H1 (cell line): ENCODE data around the gene MEF2D. TPM values are rescaled to one million over a fixed set of nuclear protein-coding genes. Genes with fewer than 3 reads are reported as not detected.
A peak's percentile ranks its signal among the peaks of the same experiment; 100 is the strongest.

ENCODE experiments used
- CTCF ChIA-PET: fragments of 300-600 bp; sonication (Branson Sonifier 250); formaldehyde crosslinking; loops from one replicate; lab custom pipeline; 2021; ENCODE audit not compliant: partially characterized antibody; lab: Charles Lee
- POLR2A ChIA-PET: fragments of 300-600 bp; sonication (Branson Sonifier 250); formaldehyde crosslinking; loops from one replicate; lab custom pipeline; 2021; ENCODE audit warnings: inconsistent platforms; ENCODE audit not compliant: partially characterized antibody; lab: Charles Lee
- DNase-seq, 2 experiments: peaks; one replicate each; pipeline versions ENCODE4 v3.0.0 to v3.0.0-alpha.2; 2010 to 2022; ENCODE audit warnings: low spot score in 2 of 2, low read depth in 1 of 2, mixed read lengths in 1 of 2
- FAIRE-seq: peaks from 2 replicates; lab custom pipeline; 2011; peaks lifted over from hg19 to GRCh38; lab: Jason Lieb, UNC
- H2AFZ ChIP-seq: 2 replicates; pipeline ENCODE4 v1.8.1; 2012; ENCODE audit warnings: low read length, inconsistent platforms
- H2AK5ac ChIP-seq: 2 replicates; pipeline ENCODE4 v1.6.1; 2013; ENCODE audit warnings: low read depth, low read length
- H2BK120ac ChIP-seq: replicated peaks from 2 replicates; pipeline ENCODE3; 2013; ENCODE audit warnings: low read depth, low read length, inconsistent platforms
- H2BK12ac ChIP-seq: 2 replicates; pipeline ENCODE4 v1.6.1; 2013; ENCODE audit warnings: low read depth, low read length
- H2BK15ac ChIP-seq: 2 replicates; pipeline ENCODE4 v1.6.1; 2013; ENCODE audit warnings: low read length
- H2BK20ac ChIP-seq: 2 replicates; pipeline ENCODE4 v1.6.1; 2013; ENCODE audit warnings: low read length
- H2BK5ac ChIP-seq: 2 replicates; pipeline ENCODE4 v1.6.1; 2013; ENCODE audit warnings: low read depth, low read length
- H3K14ac ChIP-seq: 2 replicates; pipeline ENCODE4 v1.6.1; 2013; ENCODE audit warnings: inconsistent platforms; ENCODE audit not compliant: insufficient read length
- H3K18ac ChIP-seq: 2 replicates; pipeline ENCODE4 v1.6.1; 2013; ENCODE audit warnings: low read length; ENCODE audit errors: extremely low read depth
- H3K23ac ChIP-seq: 2 replicates; pipeline ENCODE4 v1.6.1; 2013; ENCODE audit warnings: inconsistent platforms; ENCODE audit not compliant: insufficient read length
- H3K23me2 ChIP-seq: 2 replicates; pipeline ENCODE4 v1.6.1; 2013; ENCODE audit warnings: low read depth, low read length
- H3K27ac ChIP-seq: 2 replicates; pipeline ENCODE4 v1.6.1; 2011; ENCODE audit warnings: low read depth, low read length, inconsistent platforms
- H3K27me3 ChIP-seq, 4 experiments: replicated peaks in 1 of 4; 1 replicate in 1 of 4; 2 replicates in 3 of 4; pipeline versions ENCODE4 v1.6.1 to v1.8.1; 2011 to 2013; ENCODE audit warnings: low read length in 3 of 4, mild to moderate bottlenecking in 3 of 4, inconsistent platforms in 2 of 4, mixed read lengths in 2 of 4, moderate library complexity in 1 of 4; ENCODE audit not compliant: control insufficient read depth in 3 of 4, insufficient read depth in 3 of 4; ENCODE audit errors: extremely low read depth in 1 of 4
- H3K36me3 ChIP-seq, 4 experiments: 2 replicates each; pipeline versions ENCODE4 v1.6.1 to v1.8.1; 2011 to 2013; ENCODE audit warnings: mild to moderate bottlenecking in 4 of 4, low read length in 3 of 4, moderate library complexity in 2 of 4, control low read depth in 1 of 4, inconsistent platforms in 1 of 4; ENCODE audit not compliant: insufficient read depth in 4 of 4, control insufficient read depth in 2 of 4
- H3K4ac ChIP-seq: replicated peaks from 2 replicates; pipeline ENCODE3; 2013; ENCODE audit warnings: low read length, low read depth, mixed read lengths, inconsistent platforms; ENCODE audit not compliant: insufficient read length
- H3K4me1 ChIP-seq, 4 experiments: replicated peaks in 1 of 4; 1 replicate in 1 of 4; 2 replicates in 3 of 4; pipeline versions ENCODE4 v1.6.1 to v1.8.1; 2011 to 2013; ENCODE audit warnings: low read length in 3 of 4, inconsistent platforms in 2 of 4, mixed read lengths in 1 of 4; ENCODE audit not compliant: insufficient read depth in 4 of 4, control insufficient read depth in 3 of 4
- H3K4me2 ChIP-seq, 2 experiments: 2 replicates each; pipeline versions ENCODE4 v1.6.1 to v1.8.1; 2011 to 2013; ENCODE audit warnings: low read depth in 2 of 2, low read length in 2 of 2, control low read depth in 1 of 2, inconsistent platforms in 1 of 2, mild to moderate bottlenecking in 1 of 2; ENCODE audit not compliant: insufficient read depth in 1 of 2
- H3K4me3 ChIP-seq, 4 experiments: fragments of 200-600, 300-600 bp in 1 of 4; sonication (generic), shearing (Covaris generic), sonication (Bioruptor Twin) in 1 of 4; 2 replicates each; pipeline versions ENCODE4 v1.5.1 to v1.8.1; 2011 to 2016; ENCODE audit warnings: low read length in 4 of 4, low read depth in 3 of 4, control low read depth in 2 of 4, inconsistent platforms in 2 of 4, mild to moderate bottlenecking in 2 of 4, mixed read lengths in 1 of 4, moderate library complexity in 1 of 4; ENCODE audit not compliant: insufficient read depth in 2 of 4; ENCODE audit errors: extremely low read depth in 1 of 4
- H3K56ac ChIP-seq: replicated peaks from 2 replicates; pipeline ENCODE3; 2013; ENCODE audit warnings: low read depth, mild to moderate bottlenecking, mixed read lengths, low read length, inconsistent platforms; ENCODE audit not compliant: insufficient read length
- H3K79me1 ChIP-seq: 2 replicates; pipeline ENCODE4 v1.6.1; 2013; ENCODE audit warnings: low read depth, low read length, control low read depth
- H3K79me2 ChIP-seq, 2 experiments: 2 replicates each; pipeline versions ENCODE4 v1.6.1 to v1.8.1; 2012 to 2013; ENCODE audit warnings: low read length in 2 of 2, mild to moderate bottlenecking in 2 of 2, inconsistent platforms in 1 of 2; ENCODE audit not compliant: insufficient read depth in 2 of 2, control insufficient read depth in 1 of 2
- H3K9ac ChIP-seq, 4 experiments: replicated peaks in 1 of 4; 1 replicate in 1 of 4; 2 replicates in 3 of 4; pipeline versions ENCODE4 v1.6.1 to v1.8.1; 2011 to 2013; ENCODE audit warnings: low read depth in 3 of 4, low read length in 3 of 4, control low read depth in 2 of 4, mild to moderate bottlenecking in 2 of 4, moderate library complexity in 2 of 4, inconsistent platforms in 1 of 4; ENCODE audit errors: extremely low read depth in 1 of 4
- H3K9me3 ChIP-seq, 2 experiments: 2 replicates each; pipeline versions ENCODE4 v1.6.1 to v1.8.1; 2012 to 2013; ENCODE audit warnings: mild to moderate bottlenecking in 2 of 2, moderate library complexity in 2 of 2, control low read depth in 1 of 2, inconsistent platforms in 1 of 2, low read depth in 1 of 2, low read length in 1 of 2, mixed read lengths in 1 of 2; ENCODE audit not compliant: insufficient read depth in 2 of 2
- H4K20me1 ChIP-seq, 2 experiments: replicated peaks in 1 of 2; 2 replicates each; pipeline versions ENCODE3 to v1.8.1; 2011 to 2013; ENCODE audit warnings: inconsistent platforms in 2 of 2, low read length in 2 of 2, mild to moderate bottlenecking in 1 of 2; ENCODE audit not compliant: insufficient read depth in 2 of 2, control insufficient read depth in 1 of 2
- H4K5ac ChIP-seq: 2 replicates; pipeline ENCODE4 v1.6.1; 2013; ENCODE audit warnings: low read length, low read depth, mixed read lengths, inconsistent platforms; ENCODE audit not compliant: insufficient read length
- H4K8ac ChIP-seq: 2 replicates; pipeline ENCODE4 v1.8.0; 2013; ENCODE audit warnings: mild to moderate bottlenecking, moderate library complexity, low read length, inconsistent platforms; ENCODE audit not compliant: insufficient read depth; ENCODE audit errors: extremely low read depth
- H4K91ac ChIP-seq: replicated peaks from 2 replicates; pipeline ENCODE3; 2013; ENCODE audit warnings: low read length, mixed read lengths, inconsistent platforms; ENCODE audit not compliant: insufficient read length
- E2F6 ChIP-seq: IDR thresholded peaks from 2 replicates; pipeline ENCODE4 v1.6.1; 2012; ENCODE audit warnings: inconsistent platforms
- EZH2 ChIP-seq: fragments of 200-600 bp; sonication (generic); IDR thresholded peaks from 2 replicates; pipeline ENCODE4 v1.7.1; 2012; ENCODE audit warnings: low read depth, mild to moderate bottlenecking, moderate library complexity, low read length, inconsistent platforms; ENCODE audit not compliant: severe bottlenecking
- NRF1 ChIP-seq: IDR thresholded peaks from 2 replicates; pipeline ENCODE4 v1.6.1; 2011; ENCODE audit warnings: mild to moderate bottlenecking, low read depth, low read length, improper control_type of control experiment
- POLR2AphosphoS5 ChIP-seq: IDR thresholded peaks from 2 replicates; pipeline ENCODE4 v1.6.1; 2011; ENCODE audit warnings: low read depth, low read length
- RNF2 ChIP-seq: fragments of 200-900, 300-1000 bp; sonication (generic); IDR thresholded peaks from 2 replicates; pipeline ENCODE4 v1.7.1; 2016; ENCODE audit warnings: borderline replicate concordance, low read depth, mild to moderate bottlenecking, antibody characterized with exemption, low read length; ENCODE audit not compliant: poor library complexity, severe bottlenecking; ENCODE audit errors: missing control alignments
- SAP30 ChIP-seq: fragments of 300-600 bp; sonication (generic); IDR thresholded peaks from 2 replicates; pipeline ENCODE4 v1.7.1; 2012; ENCODE audit warnings: low read length, moderate library complexity, mild to moderate bottlenecking, inconsistent platforms; ENCODE audit not compliant: insufficient read depth, insufficient replicate concordance
- SUZ12 ChIP-seq: fragments of 200-600 bp; sonication (generic); IDR thresholded peaks from 2 replicates; pipeline ENCODE4 v1.6.1; 2012; ENCODE audit warnings: mild to moderate bottlenecking, inconsistent platforms, low read length, moderate library complexity, mixed read lengths
- USF2 ChIP-seq: IDR thresholded peaks from 2 replicates; pipeline ENCODE4 v1.6.1; 2011; ENCODE audit warnings: low read length, improper control_type of control experiment
- WGBS, 2 experiments: shearing (Covaris generic) in 1 of 2; methylation state at CpG; one replicate each; pipeline versions ENCODE4 v1.1.6 to v1.1.7; 2013 to 2015; ENCODE audit warnings: low lambda C conversion rate in 2 of 2, mixed read lengths in 2 of 2, inconsistent platforms in 1 of 2, low coverage in 1 of 2, missing lambda C conversion rate in 1 of 2; ENCODE audit not compliant: insufficient replicate concordance in 2 of 2, insufficient coverage in 1 of 2, insufficient read length in 1 of 2; ENCODE audit errors: extremely low coverage in 1 of 2, missing lambda C conversion rate in 1 of 2; 5-methylcytosine and 5-hydroxymethylcytosine counted together
- polyA plus RNA-seq, 7 experiments: library from polyadenylated mRNA; depleted of rRNA in 3 of 7; stranded (reverse) in 5 of 7; unstranded in 2 of 7; fragments of >200 nt in 5 of 7; fragments of 200-250 nt in 2 of 7; gene quantifications; 1 replicate in 5 of 7; 2 replicates in 1 of 7; 4 replicates in 1 of 7; pipeline versions ENCODE4 v1.2.1 to v1.2.3, GENCODE V29; 2011 to 2013; ENCODE audit warnings: missing spikeins in 2 of 7, mixed read lengths in 2 of 7
- total RNA-seq: library from RNA; stranded (reverse); fragmentation: NEBNext Ultra II Directional; extraction: Animal tissue kit (Norgen Biotek cat#: 25700); gene quantifications from 2 replicates; pipeline ENCODE4 v1.2.1, GENCODE V29; 2021

Gene MEF2D
- total and polyA plus RNA-seq, 2 of the 8 experiments (the other 6 are each of a cell fraction or from before 2014, with no cell fraction given): 17.3 to 20.3 TPM

GRCh38 chr1:156432669-156433018, 67.9 kb downstream of the MEF2D start:
- Histone ChIP-seq H3K4ac (no peak overlapping the region), H3K27ac (no peak overlapping the region), H4K20me1 (peaks cover 4 to 14% of the 10 kb centered on the region in 2 experiments), H3K14ac (no peak overlapping the region), H3K9me3 (no peaks in the 10 kb centered on the region), H3K9ac (no peak overlapping the region), H3K56ac (no peak overlapping the region), H2BK12ac (no peak overlapping the region), H4K91ac (no peak overlapping the region), H2AK5ac (no peak overlapping the region), H3K4me1 (peaks cover 14 to 43% (median 18%) of the 10 kb centered on the region in 4 experiments), H3K79me1 (no peaks in the 10 kb centered on the region), H2BK5ac (no peak overlapping the region), H3K23me2 (peaks cover 3% of the 10 kb centered on the region; the same call in 1 of the 2 replicates), H3K36me3 (peaks cover 0 to 10% (median 0%) of the 10 kb centered on the region in 4 experiments; a peak in 1 of 8 replicates), H4K8ac (no peak overlapping the region), H3K79me2 (no peaks in the 10 kb centered on the region), H3K23ac (no peak overlapping the region), H3K27me3 (peaks cover 87 to 100% (median 99%) of the 10 kb centered on the region in 4 experiments), H3K4me2 (peak overlapping the region; percentile 55 to 62), H2AFZ (no peak overlapping the region), H2BK15ac (no peak overlapping the region), H3K18ac (no peak overlapping the region), H3K4me3 (peak overlapping the region in 2 of 4 experiments; percentile 1 to 27; a peak in 5 of 8 replicates), H4K5ac (no peak overlapping the region), H2BK20ac (no peak overlapping the region), H2BK120ac (no peak overlapping the region)
- 2% methylated on average over 11 of the region's 11 CpGs; no CpG with 5 or more reads in 1 of the 2 experiments for WGBS, 2 experiments
- TF ChIP-seq RNF2: peak; percentile 28
- TF ChIP-seq SAP30: no peak
- peak; percentile 22; the same call in 1 of the 2 replicates for TF ChIP-seq SUZ12
- TF ChIP-seq EZH2: peak; percentile 26
- TF ChIP-seq POLR2AphosphoS5: no peak
- no peak for TF ChIP-seq NRF1
- TF ChIP-seq E2F6: peak; percentile 15; the same call in 1 of the 2 replicates
- peak; percentile 22; the same call in 1 of the 2 replicates for TF ChIP-seq USF2
- CTCF ChIA-PET: interaction anchor here (0.8 to 14.9 kb wide), 11 partner anchors 8 to 158 kb away, joined by 3 to 217 read pairs (median 13); no protein-coding TSS in a partner anchor
- DNase-seq (peak in 1 of 2 experiments; percentile 71), FAIRE-seq (peak; percentile 13)
- POLR2A ChIA-PET: interaction anchor here (0.6 to 6.4 kb wide), 9 partner anchors 9 to 53 kb away, joined by 3 to 74 read pairs (median 5); no protein-coding TSS in a partner anchor
